IPS DF 19.7 (cell line): ENCODE data around the gene ST3GAL5.
"Not testable (repeated sequence)": the region's sequence is repeated elsewhere in the genome, so short reads cannot be mapped to it uniquely, and the experiment has no call there.

Source experiments
- DNase-seq: peaks from one replicate; pipeline ENCODE4 v3.0.0-alpha.2; 2013; ENCODE audit warnings: low read depth, low spot score

ST3GAL5 gene

GRCh38 chr2:85893428-85894258 is 4.9 kb upstream of the ST3GAL5 start:
- no peak for DNase-seq

GRCh38 chr2:85892216-85892944 is 3.6 kb upstream of the ST3GAL5 start:
- DNase-seq, result no peak

DNA sequence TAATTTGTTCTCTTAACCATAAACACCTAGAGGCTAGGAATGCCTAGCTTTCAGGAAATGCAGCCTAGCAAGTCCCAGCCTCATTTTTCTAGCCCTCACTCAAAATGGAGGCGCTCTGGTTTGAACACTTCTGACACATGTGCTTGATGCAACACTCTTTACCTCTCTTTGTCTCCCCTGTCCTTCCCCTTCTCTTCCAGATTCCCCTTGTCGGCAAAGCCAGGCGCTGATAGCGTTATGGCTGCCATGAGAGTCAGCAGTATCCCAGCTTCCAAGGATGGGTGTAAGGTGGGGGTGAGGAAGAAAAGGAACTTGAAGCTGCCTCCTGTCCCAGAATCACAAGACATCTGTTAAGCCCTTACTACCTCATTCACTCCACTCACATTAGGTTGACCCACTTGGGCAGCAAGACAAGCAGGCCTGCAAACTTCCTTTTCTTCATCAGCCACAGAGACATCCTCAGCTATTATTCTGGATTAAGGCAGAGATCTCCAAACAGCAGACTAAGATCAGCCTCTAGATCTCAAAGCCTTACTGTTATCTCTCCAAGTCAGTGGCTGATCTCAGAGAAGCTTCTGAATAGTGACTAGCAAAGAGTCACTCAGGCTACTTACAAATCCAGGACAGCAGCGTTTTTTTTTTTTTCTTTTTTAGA is 1.9 kb upstream of the ST3GAL5 start:
- DNase-seq, result no peak

- no peak for DNase-seq
Observed at GRCh38 chr2:85889627-85890281, 964 bp upstream of the ST3GAL5 start.

GRCh38 chr2:85888020-85888683 is 638 bp downstream of the ST3GAL5 start:
- DNase-seq, result no peak

GRCh38 chr2:85887566-85888019 is 1.2 kb downstream of the ST3GAL5 start:
- no peak for DNase-seq

- DNase-seq, result no peak
Observed at GRCh38 chr2:85886590-85886989, 2.2 kb downstream of the ST3GAL5 start.

GRCh38 chr2:85886141-85886540 is 2.6 kb downstream of the ST3GAL5 start:
- no peak for DNase-seq

DNA sequence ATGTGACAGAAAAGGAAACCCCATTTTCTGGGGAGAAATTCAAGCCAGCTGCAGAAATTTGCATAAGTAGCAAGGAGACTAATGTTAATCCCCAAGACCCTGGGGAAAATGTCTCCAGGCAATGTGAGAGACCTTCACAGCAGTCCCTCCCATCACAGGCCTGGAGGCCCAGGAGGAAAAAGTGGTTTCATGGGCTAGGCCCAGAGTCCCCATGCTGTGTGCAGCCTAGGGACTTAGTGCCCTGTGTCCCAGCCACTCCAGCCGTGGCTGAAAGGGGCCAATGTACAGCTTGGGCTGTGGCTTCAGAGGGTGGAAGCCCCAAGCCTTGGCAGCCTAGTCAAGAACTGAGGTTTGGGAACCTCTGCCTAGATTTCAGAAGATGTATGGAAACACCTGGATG is 7.0 kb downstream of the ST3GAL5 start:
- DNase-seq, result not testable (repeated sequence)

DNA sequence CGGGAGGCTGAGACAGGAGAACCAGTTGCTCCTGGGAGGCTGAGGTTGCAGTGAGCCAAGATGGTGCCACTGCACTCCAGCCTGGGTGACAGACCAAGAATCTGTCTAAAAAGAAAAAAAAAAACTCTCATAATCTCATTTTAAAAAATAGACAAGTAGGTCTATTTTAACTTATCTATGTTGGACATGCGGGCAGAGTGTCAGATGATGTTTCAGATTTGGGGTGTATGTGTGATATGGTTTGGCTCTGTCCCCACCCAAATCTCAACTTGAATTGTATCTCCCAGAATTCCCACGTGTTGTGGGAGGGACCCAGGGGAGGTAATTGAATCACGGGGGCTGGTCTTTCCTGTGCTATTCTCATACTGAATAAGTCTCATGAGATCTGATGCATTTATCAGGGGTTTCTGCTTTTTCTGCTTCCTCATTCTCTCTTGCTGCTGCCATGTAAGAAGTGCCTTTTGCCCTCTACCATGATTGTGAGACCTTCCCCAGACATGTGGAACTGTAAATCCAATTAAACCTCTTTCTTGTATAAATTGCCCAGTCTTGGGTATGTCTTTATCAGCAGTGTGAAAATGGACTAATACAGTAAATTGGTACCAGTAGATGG is 8.0 kb downstream of the ST3GAL5 start:
- DNase-seq, result not testable (repeated sequence)

DNA sequence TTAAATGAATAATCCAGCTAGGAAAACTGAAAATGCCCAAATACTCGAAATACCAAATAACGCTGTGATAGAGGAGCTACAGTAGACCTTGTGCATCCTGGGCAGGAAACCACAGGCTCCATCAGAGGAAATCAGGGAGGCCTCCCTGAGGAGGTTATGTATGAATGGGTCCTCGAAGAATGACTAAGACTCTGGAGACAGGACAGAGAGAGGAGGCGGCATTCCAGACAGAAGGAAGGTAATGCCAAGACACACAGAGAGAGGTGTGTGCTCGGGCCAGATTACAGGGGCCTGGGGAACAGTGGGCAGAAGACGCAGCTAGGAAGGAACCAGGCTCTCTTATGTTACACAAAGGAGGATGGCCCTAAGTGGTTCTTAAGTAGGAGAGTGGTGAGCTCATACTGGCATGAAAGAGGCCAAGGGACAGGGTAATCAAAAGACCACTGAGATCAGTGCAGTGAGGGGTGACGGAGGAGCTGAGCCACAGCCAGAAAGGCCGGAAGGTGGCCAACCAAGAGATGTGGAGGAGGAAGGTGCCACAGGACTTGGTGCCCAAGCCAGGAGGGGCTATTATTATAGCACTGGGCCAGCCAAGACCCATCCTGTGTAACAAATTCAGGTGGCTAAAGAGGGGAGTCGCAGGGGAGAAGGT is 9.9 kb downstream of the ST3GAL5 start:
- no peak for DNase-seq

- DNase-seq, result no peak
Observed at GRCh38 chr2:85875350-85876050, 13.3 kb downstream of the ST3GAL5 start.

- DNase-seq, result no peak
Observed at GRCh38 chr2:85873679-85874078, 15.1 kb downstream of the ST3GAL5 start.

DNA sequence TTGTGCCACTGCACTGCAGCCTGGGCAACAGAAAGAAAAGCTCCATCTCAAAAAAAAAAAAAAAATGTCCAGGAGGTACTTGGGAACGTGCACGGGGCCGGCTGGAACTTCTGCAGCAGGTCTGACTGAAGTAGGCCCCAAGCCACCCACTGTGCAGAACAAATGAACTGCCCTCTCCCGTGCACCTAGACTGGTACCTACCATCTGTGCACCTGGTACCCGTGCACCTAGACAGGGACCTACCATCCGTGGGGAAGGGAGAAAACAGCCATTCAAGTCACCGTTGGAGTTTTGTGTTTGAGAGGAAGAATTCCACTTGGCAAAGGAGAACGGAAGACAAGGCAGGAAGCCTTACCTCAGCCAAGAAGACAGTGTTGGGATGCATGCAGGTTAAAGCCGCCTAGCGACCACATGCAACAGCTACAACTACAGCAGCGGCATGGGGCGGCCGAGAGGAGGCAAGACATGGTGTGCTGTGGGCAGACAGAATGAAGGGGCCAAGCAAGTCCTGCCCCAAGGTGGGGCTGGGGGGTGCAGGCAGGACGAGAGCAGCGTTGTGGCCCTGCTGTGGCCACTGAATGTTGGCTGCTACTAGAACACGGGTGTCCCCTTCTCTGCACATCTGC is 16.1 kb downstream of the ST3GAL5 start:
- DNase-seq, result no peak

DNA sequence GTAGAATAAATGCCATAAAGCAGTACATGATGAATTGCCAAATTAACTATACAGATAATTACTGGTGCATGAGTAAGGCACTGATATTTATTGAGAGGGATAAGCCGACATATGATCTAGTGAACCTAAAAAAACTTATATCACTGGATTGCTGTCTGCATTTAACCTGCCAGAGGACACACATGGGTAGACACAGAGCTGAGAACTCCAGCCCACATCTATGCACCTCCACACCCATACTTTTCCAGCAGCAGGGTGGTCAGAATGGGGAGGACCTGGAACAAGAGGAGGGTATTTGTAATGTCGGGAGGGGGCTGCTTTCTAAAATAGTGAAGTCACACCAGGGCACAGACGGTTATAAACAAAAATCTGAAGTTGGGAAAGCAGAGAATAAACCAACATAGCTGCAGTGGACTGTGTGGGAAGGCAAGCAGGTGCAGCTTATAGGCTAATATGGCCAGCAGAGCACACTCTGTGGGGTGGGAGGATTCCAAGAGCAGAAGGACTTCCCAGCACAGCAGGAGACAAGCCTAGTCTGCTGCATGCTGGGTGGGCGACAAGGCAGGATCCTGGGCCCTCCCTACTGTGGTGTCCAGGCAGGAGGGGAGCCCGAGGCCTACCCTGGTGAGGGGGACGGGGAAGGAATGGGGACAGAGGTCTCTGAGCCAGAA is 17.2 kb downstream of the ST3GAL5 start:
- DNase-seq, result no peak

DNA sequence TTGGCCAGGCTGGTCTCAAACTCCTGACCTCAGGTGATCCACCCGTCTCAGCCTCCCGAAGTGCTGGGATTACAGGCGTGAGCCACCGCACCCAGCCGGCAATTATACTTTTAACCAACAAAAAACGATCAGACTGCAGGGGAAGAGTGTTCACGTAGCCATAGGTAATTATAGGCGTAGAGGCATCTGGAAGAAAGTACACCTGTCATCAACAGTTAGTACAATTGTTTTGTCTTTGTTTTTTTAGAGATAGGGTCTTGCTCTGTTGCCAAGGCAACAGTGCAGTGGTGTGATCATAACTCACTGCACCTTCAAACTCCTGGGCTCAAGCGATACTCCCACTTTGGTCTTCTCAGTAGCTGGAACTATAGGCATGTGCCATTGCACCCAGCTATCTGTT is 20.0 kb downstream of the ST3GAL5 start:
- DNase-seq, result no peak

GRCh38 chr2:85867556-85868292 is 21.1 kb downstream of the ST3GAL5 start:
- DNase-seq, result no peak

- DNase-seq, result no peak
Observed at GRCh38 chr2:85867121-85867520, 21.7 kb downstream of the ST3GAL5 start.
